ENCODE data around the gene ULK4. TPM values are rescaled to one million over a fixed set of nuclear protein-coding genes. Genes with fewer than 3 reads are reported as not detected.

The ULK4 gene
- total RNA-seq, 1 experiment from 2014 or later = 8.7 TPM

DNA sequence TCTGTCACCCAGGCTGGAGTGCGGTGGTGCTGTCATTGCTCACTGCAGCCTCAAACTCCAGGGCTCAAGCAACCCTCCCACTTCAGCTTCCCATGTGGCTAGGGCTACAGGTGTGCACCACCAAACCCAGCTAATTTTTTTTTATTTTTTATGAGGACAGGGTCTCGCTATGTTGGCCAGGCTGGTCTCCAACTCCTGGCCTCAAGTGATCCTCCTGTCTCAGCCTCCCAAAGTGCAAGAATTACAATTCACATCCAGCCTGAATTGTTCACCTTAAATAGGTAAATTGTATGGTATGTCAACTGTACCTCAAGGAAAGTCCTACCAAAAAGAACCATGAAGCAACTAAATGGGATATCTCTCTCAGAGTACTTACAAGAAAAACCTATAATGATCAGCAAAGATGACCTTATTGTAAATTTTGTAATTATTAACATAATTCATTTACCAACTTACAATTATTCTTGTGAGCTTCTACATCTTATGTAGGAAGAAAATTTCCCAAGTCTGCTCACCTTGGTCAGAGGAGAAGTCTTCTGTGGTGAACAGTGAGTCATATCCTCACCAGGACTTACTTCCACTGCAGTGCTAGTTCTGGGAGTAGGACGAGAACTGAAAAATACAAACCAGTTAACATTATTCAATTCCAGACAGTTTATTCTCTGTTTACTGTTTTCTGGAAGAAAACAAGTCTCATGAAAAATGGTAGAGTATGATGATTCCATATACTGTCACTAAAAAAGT lies 54.4 kb downstream of the ULK4 start:
- CTCF ChIA-PET = no interaction called here
- no peak for DNase-seq
- H3K27me3 ChIP-seq (ENCODE audit: insufficient read depth, low read depth) = no peaks in the 10 kb centered on the region
- H3K79me2 ChIP-seq (ENCODE audit: low read depth) = no peaks in the 10 kb centered on the region
- H3F3A ChIP-seq (ENCODE audit: insufficient read depth, low read depth) = no peaks in the 10 kb centered on the region
- H4K20me1 ChIP-seq (ENCODE audit: insufficient read depth) = no peaks in the 10 kb centered on the region
- POLR2A ChIA-PET (ENCODE audit: unreplicated experiment) = no interaction called here
- H3K4me1 ChIP-seq (replicated peaks; ENCODE audit: insufficient read depth) = no peaks in the 10 kb centered on the region
- H3K9me3 ChIP-seq (ENCODE audit: insufficient read depth, low read depth) = no peaks in the 10 kb centered on the region
- no peaks in the 10 kb centered on the region for H3K9me2 ChIP-seq (ENCODE audit: insufficient read depth)
- intact Hi-C loops (cut with micrococcal nuclease; ENCODE audit: unreplicated experiment) = no loop called here
- H3K4me2 ChIP-seq = no peak overlapping the region
- H3K36me3 ChIP-seq (ENCODE audit: low read depth) = no peaks in the 10 kb centered on the region
- H3K4me3 ChIP-seq = no peak overlapping the region
- no TSS peak for BruUV-seq (replicated peaks)
- TF ChIP-seq, protein P1, sequence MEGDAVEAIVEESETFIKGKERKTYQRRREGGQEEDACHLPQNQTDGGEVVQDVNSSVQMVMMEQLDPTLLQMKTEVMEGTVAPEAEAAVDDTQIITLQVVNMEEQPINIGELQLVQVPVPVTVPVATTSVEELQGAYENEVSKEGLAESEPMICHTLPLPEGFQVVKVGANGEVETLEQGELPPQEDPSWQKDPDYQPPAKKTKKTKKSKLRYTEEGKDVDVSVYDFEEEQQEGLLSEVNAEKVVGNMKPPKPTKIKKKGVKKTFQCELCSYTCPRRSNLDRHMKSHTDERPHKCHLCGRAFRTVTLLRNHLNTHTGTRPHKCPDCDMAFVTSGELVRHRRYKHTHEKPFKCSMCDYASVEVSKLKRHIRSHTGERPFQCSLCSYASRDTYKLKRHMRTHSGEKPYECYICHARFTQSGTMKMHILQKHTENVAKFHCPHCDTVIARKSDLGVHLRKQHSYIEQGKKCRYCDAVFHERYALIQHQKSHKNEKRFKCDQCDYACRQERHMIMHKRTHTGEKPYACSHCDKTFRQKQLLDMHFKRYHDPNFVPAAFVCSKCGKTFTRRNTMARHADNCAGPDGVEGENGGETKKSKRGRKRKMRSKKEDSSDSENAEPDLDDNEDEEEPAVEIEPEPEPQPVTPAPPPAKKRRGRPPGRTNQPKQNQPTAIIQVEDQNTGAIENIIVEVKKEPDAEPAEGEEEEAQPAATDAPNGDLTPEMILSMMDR (conservative IDR thresholded peaks at IDR 0.05) = no peak
- TF ChIP-seq EZH2 (IDR thresholded peaks at IDR 0.05; ENCODE audit: low read depth) = no peak
- H3K27ac ChIP-seq = 0 out of 2 replicates have a peak overlapping the region, but pooled peaks have one; percentile 20
- H2AFZ ChIP-seq = no peak overlapping the region

DNA sequence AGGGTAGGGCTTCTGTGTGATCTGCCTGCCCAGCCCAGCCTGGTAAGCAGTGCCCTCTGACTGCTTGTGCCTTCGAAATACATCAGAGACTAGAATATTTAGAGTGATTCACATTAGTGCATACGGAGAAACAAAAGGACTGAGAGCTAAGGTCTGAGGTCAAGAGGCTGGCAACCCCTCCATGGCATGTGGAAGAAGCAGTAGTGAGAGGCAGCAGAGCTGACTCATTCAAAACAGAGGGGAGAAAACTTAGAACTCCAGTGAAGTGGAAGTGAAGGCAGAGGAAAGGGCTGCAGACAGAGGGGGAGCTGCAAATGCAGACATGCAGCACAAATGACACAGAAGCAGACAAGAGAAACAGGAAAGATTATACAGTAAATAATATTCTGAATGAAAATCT lies 61.6 kb downstream of the ULK4 start:
- no peak overlapping the region for H3K4me2 ChIP-seq
- no TSS peak for BruUV-seq (replicated peaks)
- no peaks in the 10 kb centered on the region for H3K36me3 ChIP-seq (ENCODE audit: low read depth)
- intact Hi-C loops (cut with micrococcal nuclease; ENCODE audit: unreplicated experiment) = no loop called here
- ChIA-PET POLR2A (ENCODE audit: unreplicated experiment) (interaction anchor here (0.6 kb wide), 1 partner anchor 121 kb away, joined by 10 read pairs; no protein-coding TSS in a partner anchor), CTCF (interaction anchor here (1.6 kb wide), 1 partner anchor 199 kb away, joined by 7 read pairs; no protein-coding TSS in a partner anchor)
- H3F3A ChIP-seq (ENCODE audit: insufficient read depth, low read depth) = no peaks in the 10 kb centered on the region; the same call in 1 of the 2 replicates
- H3K4me3 ChIP-seq = no peak overlapping the region
- H4K20me1 ChIP-seq (ENCODE audit: insufficient read depth) = no peaks in the 10 kb centered on the region
- DNase-seq = peak; percentile 24 to 47
- H3K79me2 ChIP-seq (ENCODE audit: low read depth) = no peaks in the 10 kb centered on the region
- no peaks in the 10 kb centered on the region for H3K27me3 ChIP-seq (ENCODE audit: insufficient read depth, low read depth)
- H3K27ac ChIP-seq = no peak overlapping the region
- H2AFZ ChIP-seq = no peak overlapping the region
- no peaks in the 10 kb centered on the region for H3K9me2 ChIP-seq (ENCODE audit: insufficient read depth)
- H3K9me3 ChIP-seq (ENCODE audit: insufficient read depth, low read depth) = no peaks in the 10 kb centered on the region
- 0 out of 2 replicates have a peak, but pooled peaks cover 5% of the 10 kb centered on the region for H3K4me1 ChIP-seq (replicated peaks; ENCODE audit: insufficient read depth)
- TF ChIP-seq EZH2 (IDR thresholded peaks at IDR 0.05; ENCODE audit: low read depth) = no peak
- TF ChIP-seq, protein P1 (conservative IDR thresholded peaks at IDR 0.05) = no peak

DNA sequence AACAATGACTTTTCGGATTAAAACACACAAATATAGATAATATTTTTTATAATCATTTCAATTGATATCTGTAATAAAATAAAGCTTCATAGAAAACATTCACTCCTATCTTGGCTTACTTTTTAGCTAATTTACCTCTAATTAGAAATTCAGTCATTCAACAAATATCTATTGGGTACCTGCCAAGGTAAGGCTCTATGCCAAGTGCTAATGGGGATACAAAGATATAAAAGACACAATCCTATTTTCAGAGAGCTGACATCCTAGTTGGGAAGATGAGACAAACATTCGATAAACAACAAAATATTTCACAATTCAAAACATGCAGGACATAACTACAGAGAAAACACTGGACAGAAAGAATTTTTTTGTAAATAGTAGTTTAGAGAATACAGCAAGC lies 63.3 kb downstream of the ULK4 start:
- no peak for TF ChIP-seq EZH2 (IDR thresholded peaks at IDR 0.05; ENCODE audit: low read depth)
- TF ChIP-seq, protein P1 (conservative IDR thresholded peaks at IDR 0.05) = no peak
- 0 out of 2 replicates have a peak, but pooled peaks cover 5% of the 10 kb centered on the region for H3K4me1 ChIP-seq (replicated peaks; ENCODE audit: insufficient read depth)
- no peaks in the 10 kb centered on the region for H3K79me2 ChIP-seq (ENCODE audit: low read depth)
- no peak for DNase-seq
- H3K9me3 ChIP-seq (ENCODE audit: insufficient read depth, low read depth) = no peaks in the 10 kb centered on the region
- H3K4me2 ChIP-seq = no peak overlapping the region
- intact Hi-C loops (cut with micrococcal nuclease; ENCODE audit: unreplicated experiment) = loop anchor here (10.0 kb wide), 3 partner anchors 116 to 646 kb away; no protein-coding TSS in a partner anchor
- H3K27me3 ChIP-seq (ENCODE audit: insufficient read depth, low read depth) = no peaks in the 10 kb centered on the region
- no peaks in the 10 kb centered on the region for H3K36me3 ChIP-seq (ENCODE audit: low read depth)
- no peak overlapping the region for H3K4me3 ChIP-seq
- POLR2A ChIA-PET (ENCODE audit: unreplicated experiment) = no interaction called here
- H3K27ac ChIP-seq = no peak overlapping the region
- H3K9me2 ChIP-seq (ENCODE audit: insufficient read depth) = no peaks in the 10 kb centered on the region
- CTCF ChIA-PET = interaction anchor here (0.9 kb wide), 1 partner anchor 201 kb away, joined by 5 read pairs; no protein-coding TSS in a partner anchor
- BruUV-seq (replicated peaks) = no TSS peak
- no peak overlapping the region for H2AFZ ChIP-seq
- no peaks in the 10 kb centered on the region for H4K20me1 ChIP-seq (ENCODE audit: insufficient read depth)
- no peaks in the 10 kb centered on the region; the same call in 1 of the 2 replicates for H3F3A ChIP-seq (ENCODE audit: insufficient read depth, low read depth)
